Fibroblast of skin of right biceps (primary cell): ENCODE measurements around the gene CYP3A5.
"Not testable (repeated sequence)": the region's sequence is repeated elsewhere in the genome, so short reads cannot be mapped to it uniquely, and the experiment has no call there.

Source experiments
- DNase-seq: peaks from one replicate; pipeline ENCODE4 v3.0.0-alpha.2; 2013

Gene CYP3A5

DNA sequence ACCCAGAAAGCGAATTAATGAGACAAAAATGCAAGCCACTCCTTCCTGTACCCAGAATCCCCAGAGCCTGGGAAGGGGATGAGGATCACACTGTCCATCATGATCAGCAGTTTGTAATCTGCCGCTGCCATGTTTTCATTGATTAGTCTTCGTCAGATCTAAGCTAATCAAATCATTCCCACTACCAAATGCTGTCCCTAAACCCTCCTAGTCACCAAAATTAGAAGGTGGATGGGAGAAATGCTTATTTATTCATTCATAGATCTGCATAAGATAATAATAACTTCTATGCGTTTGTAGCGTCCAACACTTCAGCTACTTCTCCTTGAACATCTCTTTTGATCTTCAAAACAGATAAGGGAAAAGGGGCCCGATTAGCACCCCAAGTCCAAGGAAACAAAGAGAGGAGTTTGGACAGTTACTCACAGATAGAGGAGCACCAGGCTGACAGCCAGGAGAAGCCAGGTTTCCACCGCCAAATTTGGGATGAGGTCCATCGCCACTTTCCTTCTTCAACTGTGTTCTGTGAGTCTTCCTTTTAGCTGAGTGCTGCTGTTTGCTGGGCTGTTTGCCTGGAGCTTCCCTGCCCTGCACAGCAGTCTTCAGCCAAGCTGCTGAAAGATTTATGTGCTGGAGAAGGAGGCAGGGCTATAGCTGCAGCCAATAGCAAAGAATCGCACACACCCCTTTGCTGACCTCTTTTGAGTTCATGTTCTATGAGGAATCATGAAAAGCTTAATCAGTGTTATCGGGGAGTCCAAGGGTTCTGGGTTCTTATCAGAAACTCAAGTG is at the start of gene CYP3A5:
TSS of gene CYP3A5 (minus strand) at position 597 of the 792 bp plus-strand sequence. CDS start at position 497, 100 bp downstream.
- DNase-seq: peak; percentile 3

- no peak for DNase-seq
Observed at GRCh38 chr7:99728615-99729014, 48.8 kb upstream of the CYP3A5 start.

DNA sequence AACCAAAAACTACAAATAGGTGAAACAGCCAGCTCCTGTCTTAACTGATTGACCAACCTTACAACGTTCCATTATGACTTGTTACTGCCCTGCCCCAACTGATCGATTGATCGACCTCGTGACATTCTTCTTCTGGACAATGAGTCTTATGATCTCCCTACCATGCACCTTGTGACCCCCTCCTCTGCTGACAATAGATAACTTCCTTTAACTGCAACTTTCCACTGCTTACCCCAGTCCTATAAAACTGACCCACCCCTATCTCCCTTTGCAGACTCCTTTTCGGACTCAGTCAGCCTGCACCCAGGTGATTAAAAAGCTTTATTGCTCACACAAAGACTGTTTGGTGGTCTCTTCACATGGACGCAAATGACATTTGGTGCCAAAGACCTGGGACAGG is 43.4 kb upstream of the CYP3A5 start:
- not testable (repeated sequence) for DNase-seq

GRCh38 chr7:99720800-99721595 is 41.2 kb upstream of the CYP3A5 start:
- no peak for DNase-seq

DNA sequence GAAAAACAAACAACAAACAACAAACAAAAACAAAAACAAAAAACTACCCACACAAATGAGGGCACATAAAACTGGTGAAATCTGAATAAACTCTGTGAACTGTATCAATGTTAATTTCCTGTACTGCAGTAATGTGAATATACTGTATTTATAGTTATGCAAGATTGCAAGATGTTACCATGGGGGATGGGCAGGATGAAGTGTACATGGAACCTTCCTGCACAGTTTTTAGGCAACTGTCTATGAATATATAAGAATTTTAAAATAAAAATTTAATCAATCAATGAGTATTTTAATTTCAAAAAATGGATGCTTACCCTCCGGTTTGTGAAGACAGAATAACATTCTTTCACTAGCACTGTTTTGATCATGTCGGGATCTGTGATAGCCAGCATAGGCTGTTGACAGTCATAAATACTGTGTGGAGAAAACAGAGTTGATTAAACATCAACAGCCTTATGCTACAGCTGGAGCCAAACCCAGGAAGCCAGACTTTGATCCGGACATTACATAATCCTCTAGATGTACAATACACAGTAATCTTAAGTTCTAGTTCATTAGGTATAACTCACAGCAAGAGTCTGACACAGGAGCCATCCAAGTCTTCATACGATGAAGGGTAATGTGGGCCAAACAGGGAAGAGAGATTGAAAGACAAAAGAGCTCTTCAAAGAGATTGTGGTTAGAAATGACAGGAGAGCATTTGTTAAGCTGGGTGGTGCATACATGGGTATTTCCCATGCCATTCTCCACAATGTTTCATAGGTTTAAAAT is 40.4 kb upstream of the CYP3A5 start:
- no peak for DNase-seq

- DNase-seq: no peak
Observed at GRCh38 chr7:99713995-99714570, 34.3 kb upstream of the CYP3A5 start.

- no peak for DNase-seq
Observed at GRCh38 chr7:99709838-99710578, 30.2 kb upstream of the CYP3A5 start.

DNA sequence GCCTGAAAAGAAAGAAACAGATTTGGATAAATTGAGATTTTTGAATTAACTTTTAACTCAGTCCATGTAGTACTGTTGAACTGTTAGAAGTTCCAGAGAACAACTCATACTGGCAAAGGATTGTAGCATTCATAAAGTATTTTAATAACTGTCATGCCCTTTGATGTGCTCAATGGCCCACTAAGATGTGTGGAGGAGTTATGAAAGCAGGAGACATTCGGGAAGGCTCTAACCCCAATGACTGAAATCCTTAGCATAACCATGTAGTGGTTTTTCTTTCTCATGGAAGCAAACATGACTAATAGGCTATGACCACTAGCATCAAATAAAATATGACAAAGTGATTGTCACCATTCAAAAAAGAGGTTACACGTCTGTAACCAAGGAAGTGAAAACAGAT is 29.5 kb upstream of the CYP3A5 start:
- DNase-seq: no peak

GRCh38 chr7:99707096-99707495 is 27.3 kb upstream of the CYP3A5 start:
- no peak for DNase-seq

DNA sequence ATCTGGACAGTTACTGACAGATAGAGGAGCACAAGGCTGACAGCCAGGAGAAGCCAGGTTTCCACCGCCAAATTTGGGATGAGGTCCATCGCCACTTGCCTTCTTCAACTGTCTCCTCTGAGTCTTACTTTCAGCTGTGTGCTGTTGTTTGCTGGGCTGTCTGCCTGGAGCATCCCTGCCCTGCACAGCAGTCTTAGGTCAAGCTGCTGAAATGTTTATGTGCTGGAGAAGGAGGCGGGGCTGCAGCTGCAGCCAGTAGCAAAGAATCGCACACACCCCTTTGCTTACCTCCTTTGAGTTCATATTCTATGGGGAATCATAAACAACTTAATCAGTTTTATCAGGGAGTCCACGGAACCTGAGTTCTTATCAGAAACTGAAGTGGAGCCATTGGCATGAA is 20.1 kb upstream of the CYP3A5 start:
- DNase-seq: no peak

GRCh38 chr7:99698867-99699730 is 19.3 kb upstream of the CYP3A5 start:
- not testable (repeated sequence) for DNase-seq

- DNase-seq: no peak
Observed at GRCh38 chr7:99694912-99695304, 15.1 kb upstream of the CYP3A5 start.

GRCh38 chr7:99694201-99694911 is 14.6 kb upstream of the CYP3A5 start:
- DNase-seq: no peak

- DNase-seq: no peak
Observed at GRCh38 chr7:99693427-99694200, 13.8 kb upstream of the CYP3A5 start.

DNA sequence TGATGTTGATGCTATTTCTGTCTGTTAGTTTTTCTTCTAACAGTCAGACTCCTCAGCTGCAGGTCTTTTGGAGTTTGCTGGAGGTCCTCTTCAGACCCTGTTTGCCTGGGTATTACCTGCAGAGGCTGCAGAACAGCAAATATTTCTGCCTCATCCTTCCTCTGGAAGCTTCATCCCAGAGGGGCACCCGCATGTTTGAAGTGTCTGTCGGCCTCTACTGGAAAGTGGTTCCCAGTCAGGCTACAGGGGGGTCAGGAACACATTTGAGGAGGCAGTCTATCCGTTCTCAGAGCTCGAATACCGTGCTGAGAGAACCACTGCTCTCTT is 13.3 kb upstream of the CYP3A5 start:
- DNase-seq: no peak

DNA sequence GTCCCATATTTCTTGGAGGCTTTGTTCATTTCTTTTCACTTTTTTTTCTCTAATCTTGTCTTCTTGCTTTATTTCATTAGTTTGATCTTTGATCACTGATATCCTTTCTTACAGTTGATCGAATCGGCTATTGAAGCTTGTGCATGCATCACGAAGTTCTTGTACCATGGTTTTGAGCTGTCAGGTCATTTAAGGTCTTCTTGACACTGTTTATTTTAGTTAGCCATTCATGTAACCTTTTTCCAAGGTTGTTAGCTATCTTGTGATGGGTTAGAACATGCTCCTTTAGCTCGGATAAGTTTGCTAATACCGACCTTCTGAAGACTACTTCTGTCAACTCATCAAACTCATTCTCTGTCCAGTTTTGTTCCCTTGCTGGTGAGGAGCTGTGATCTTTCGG is 12.8 kb upstream of the CYP3A5 start:
- not testable (repeated sequence) for DNase-seq

- not testable (repeated sequence) for DNase-seq
Observed at GRCh38 chr7:99691658-99692057, 11.9 kb upstream of the CYP3A5 start.

DNA sequence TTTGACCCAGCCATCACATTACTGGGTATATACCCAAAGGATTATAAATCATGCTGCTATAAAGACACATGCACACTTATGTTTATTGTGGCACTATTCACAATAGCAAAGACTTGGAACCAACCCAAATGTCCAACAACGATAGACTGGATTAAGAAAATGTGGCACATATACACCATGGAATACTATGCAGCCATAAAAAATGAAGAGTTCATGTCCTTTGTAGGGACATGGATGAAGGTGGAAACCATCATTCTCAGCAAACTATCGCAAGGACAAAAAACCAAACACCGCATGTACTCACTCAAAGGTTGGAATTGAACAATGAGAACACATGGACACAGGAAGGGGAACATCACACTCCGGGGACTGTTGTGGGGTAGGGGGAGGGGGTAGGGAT is 11.1 kb upstream of the CYP3A5 start:
- DNase-seq: not testable (repeated sequence)

DNA sequence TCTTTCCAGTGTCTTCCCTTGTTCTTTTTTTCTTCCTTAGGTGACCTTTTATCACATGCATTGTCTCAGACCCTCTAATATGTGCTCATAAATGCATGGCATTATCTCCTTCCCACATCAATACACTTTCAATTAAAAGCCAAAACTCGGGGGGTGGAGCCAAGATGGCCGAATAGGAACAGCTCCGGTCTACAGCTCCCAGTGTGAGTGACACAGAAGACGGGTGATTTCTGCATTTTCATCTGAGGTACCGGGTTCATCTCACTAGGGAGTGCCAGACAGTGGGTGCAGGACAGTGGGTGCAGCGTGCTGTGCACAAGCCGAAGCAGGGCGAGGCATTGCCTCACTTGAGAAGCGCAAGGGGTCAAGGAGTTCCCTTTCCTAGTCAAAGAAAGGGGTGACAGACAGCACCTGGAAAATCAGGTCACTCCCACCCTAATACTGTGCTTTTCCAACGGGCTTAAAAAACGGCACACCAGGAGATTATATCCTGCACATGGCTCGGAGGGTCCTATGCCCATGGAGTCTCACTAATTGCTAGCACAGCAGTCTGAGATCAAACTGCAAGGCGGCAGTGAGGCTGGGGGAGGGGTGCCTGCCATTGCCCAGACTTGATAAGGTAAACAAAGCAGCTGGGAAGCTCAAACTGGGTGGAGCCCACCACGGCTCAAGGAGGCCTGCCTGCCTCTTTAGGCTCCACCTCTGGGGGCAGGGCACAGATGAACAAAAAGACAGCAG is 6.2 kb upstream of the CYP3A5 start:
- DNase-seq: not testable (repeated sequence)
